Muscle of back (tissue), 11 donors: ENCODE measurements around the gene CCSER2. TPM values are rescaled to one million over a fixed set of nuclear protein-coding genes. Genes with fewer than 3 reads are reported as not detected.

Experiments used
- DNase-seq, 3 donors: peaks; one replicate each; pipeline versions ENCODE4 v3.0.0 to v3.0.0-alpha.2; 2013
- polyA plus RNA-seq, 10 donors: library from polyadenylated mRNA; unstranded; fragments of 120-200 nt; gene quantifications; one replicate each; pipeline ENCODE4 v1.2.1, GENCODE V29; 2013; ENCODE audit not compliant: insufficient read length in 10 of 10

The CCSER2 gene
- polyA plus RNA-seq, 10 donors, result 28.5 to 66.1 (median 50.2) TPM

- no peak for DNase-seq
Observed at GRCh38 chr10:84542522-84543490, 214.4 kb downstream of the CCSER2 start.

GRCh38 chr10:84543948-84544347 is 215.6 kb downstream of the CCSER2 start:
- DNase-seq, result no peak

GRCh38 chr10:84545651-84546050 is 217.3 kb downstream of the CCSER2 start:
- no peak for DNase-seq

GRCh38 chr10:84546609-84547008 is 218.2 kb downstream of the CCSER2 start:
- no peak for DNase-seq

GRCh38 chr10:84547616-84548015 is 219.2 kb downstream of the CCSER2 start:
- no peak for DNase-seq

GRCh38 chr10:84548869-84549268 is 220.5 kb downstream of the CCSER2 start:
- DNase-seq, result no peak

- DNase-seq, result no peak
Observed at GRCh38 chr10:84549368-84550165, 221.2 kb downstream of the CCSER2 start.

GRCh38 chr10:84550756-84551436 is 222.5 kb downstream of the CCSER2 start:
- DNase-seq, result no peak

GRCh38 chr10:84551437-84552120 is 223.2 kb downstream of the CCSER2 start:
- no peak for DNase-seq

- DNase-seq, result no peak
Observed at GRCh38 chr10:84552478-84552877, 224.1 kb downstream of the CCSER2 start.

- no peak for DNase-seq
Observed at GRCh38 chr10:84562592-84562991, 234.2 kb downstream of the CCSER2 start.

- DNase-seq, result no peak
Observed at GRCh38 chr10:84563355-84563754, 235.0 kb downstream of the CCSER2 start.

- DNase-seq, result no peak
Observed at GRCh38 chr10:84563868-84564267, 235.5 kb downstream of the CCSER2 start.

GRCh38 chr10:84565881-84566582 is 237.6 kb downstream of the CCSER2 start:
- no peak for DNase-seq

GRCh38 chr10:84567133-84567532 is 238.7 kb downstream of the CCSER2 start:
- DNase-seq, result no peak

Other genes with a start within 250 kb of the CCSER2 start
- gene GHITM, start 189.1 kb upstream of the CCSER2 start, polyA plus RNA-seq, result 100 to 1,000 TPM in 9 of 10 donors, 10 to 100 TPM in 1; 97.5 to 125 (median 113) TPM
- gene GPR15LG, start 154.8 kb upstream of the CCSER2 start, polyA plus RNA-seq, result under 1 TPM in 2 of 10 donors, not detected in 8; 0.20 to 0.23 TPM
- 1 to 10 TPM in 7 of 10 donors, under 1 TPM in 3; 0.31 to 2.1 (median 1.2) TPM for gene CDHR1, start 134.1 kb upstream of the CCSER2 start, polyA plus RNA-seq
- not detected for gene LRIT2, start 103.0 kb upstream of the CCSER2 start, polyA plus RNA-seq
- not detected for gene LRIT1, start 87.0 kb upstream of the CCSER2 start, polyA plus RNA-seq
- 10 to 100 TPM in 8 of 10 donors, 1 to 10 TPM in 2; 8.2 to 32.9 (median 16.3) TPM for gene RGR, start 83.5 kb upstream of the CCSER2 start, polyA plus RNA-seq